Measurements from ENCODE around the gene POR.

POR gene

DNA sequence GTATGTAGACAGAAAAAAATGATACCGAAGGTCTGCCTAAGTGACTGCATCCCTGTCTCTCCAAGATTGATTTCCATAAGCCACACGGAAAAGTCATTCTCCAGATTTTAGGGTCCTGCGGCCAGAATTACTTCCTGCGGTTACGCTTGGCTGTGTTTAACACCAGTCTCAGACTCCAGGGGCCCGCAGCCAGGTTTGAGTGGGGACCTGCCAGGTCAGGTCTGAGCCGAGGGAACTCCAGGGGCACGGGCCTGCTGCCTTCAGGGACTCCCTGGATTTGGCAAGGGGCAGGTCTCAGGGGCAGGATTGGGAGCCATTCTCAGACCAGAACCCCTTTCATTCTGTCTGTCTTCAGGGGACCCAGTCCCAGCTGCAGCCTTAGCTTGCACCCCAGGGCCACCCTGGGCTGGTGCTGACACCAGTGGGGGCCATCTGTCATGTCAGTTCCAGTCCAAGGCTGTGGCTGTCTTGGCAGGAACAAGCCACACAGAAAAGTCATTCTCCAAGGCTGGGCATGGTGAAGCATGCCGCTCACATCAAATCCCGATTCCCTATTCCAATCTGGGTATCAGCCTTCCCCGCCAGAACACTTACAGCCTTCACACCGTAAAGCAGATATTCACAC is 40.5 kb downstream of the POR start:
- DNase-seq (ENCODE audit: low read depth), result no peak

DNA sequence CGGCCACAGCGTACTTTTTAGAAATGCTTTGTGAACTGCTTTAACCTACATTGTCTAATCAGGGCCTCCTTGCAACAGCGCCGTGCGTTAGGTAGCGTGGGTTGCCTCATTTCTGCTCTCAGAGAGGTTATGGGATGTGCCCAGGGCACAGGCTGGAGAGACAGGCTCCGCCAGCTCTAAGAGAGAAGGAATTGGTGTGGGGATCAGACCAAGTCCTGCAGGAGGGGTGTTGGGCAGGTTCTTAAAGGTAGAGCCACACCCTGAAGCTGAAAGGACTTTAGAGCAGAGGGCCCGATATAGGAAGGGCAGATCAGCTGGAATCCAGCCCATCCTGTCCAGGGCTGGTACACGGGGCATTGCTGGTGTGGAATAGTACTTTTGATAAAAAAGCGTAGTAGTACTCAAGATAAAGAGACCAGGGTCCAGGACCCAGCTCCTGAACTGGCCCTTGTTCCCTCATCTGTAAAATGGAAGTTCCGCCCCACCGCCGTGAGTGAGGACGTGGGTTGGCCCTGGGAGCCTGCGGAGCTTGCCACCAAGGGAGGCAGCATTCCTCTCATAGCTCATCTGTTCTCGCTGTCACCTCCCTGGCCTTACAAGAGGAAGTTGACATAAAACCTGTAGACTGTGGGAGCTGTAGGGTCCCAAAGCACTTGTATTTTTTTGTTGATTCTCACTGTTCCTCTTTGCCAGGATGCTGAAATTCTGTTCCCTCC is 42.2 kb downstream of the POR start:
- DNase-seq (ENCODE audit: low read depth), result no peak

DNA sequence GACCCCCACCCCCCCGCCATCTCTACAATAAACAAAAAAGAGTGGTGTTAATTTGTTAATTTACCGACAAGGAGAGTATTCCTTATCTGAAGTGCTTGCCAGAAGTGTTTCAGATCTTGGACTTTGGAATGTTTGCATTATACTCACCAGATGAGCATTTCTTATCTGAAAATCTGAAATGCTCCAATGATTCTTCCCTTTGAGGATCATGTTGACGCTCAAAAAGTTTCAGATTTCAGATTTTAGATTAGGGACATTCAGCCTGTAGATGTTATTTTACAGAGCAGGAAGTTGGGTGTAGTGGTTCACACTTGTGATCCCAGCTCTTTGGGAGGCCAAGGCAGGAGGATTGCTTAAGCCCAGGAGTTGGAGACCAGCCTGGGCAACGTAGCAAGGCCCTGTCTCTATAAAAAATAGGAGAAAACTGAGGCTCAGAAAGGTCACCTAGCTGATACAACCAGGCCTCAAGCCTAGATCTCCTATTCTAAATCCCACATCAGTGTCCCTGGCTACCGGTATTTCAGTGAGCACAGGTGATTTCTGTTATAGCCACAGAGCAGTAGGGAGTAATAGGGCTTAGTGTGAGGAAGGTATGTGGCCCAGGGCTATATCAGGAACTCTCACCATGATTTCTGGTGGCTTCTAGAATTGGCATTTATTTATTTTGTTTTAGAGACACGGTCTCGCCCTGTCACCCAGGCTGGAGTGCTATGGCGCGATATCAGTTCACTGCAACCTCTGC is 44.0 kb downstream of the POR start:
- DNase-seq (ENCODE audit: low read depth), result no peak

DNA sequence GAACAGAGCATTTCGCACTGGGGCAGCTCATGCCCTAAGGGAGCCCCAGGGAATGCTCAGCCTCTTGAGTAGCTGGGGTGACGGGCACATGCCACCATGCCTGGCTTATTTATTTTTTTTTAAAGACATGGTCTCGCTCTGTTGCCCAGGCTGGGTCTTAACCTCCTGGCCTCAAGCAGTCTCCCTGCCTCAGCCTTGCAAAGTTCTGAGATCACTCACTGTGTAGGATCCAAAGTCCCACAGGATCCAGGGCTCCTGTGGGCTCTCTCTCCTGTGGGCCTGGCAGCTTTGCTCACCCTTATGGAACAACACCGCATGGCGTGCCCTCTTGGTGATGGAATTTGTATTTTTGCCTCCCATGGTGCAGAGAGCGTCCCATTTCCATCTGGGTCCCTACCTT is 45.4 kb downstream of the POR start:
- DNase-seq (ENCODE audit: low read depth), result no peak

DNA sequence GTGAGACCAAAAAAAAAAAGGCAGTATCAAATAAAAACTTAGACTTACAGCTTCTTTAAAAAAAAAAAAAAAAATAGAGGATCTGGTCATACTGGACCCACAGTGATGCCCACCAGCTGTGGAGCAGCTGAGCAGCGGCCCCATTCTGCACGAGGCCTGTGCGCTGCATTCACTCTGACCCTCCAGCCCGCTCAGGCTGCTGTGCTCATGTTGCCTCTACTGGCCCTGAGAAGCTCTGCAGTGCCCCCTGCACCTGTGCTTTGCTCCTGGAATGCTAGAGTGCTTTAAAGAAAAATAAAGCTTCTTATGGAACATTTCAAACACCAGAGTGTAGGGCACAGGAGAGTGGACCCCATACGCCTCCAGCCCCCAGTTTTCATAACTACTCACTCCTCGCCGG is 46.3 kb downstream of the POR start:
- no peak for DNase-seq (ENCODE audit: low read depth)

DNA sequence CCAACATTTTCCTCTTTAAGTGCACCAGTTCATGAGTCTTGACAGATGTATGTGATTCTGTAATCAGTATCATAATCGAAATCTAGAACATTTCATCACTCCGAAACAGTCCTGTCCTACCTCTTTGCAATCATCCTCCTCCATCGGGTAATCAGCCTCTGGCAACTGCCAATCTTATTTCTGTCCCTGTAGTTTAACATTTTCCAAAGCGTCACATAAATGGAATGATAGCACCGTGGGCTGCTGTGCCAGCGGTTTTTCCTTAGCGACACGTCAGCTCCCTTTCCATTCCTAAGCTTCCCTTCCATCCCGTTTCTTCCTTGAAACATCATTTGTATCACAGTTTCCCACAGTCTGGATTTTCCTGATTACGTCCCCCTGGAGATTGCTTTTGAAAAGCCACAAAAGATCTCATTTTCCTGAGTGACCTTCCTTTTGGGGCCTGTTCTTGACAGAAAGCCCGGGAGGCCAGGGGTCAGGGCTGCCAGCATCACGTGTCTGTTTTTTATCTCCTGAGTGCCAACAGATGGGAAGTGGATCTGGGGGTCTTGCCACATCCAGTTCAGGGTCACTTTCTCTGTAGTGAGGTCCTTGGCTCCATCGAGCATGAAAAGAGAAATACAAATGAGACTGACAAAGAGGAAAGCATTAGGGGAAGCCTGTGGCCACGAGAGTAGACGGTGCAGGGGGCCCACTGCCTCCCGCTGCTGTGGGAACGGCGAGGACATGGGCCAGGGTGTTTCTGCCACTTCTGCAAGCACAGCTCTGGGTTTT is 47.8 kb downstream of the POR start:
- DNase-seq (ENCODE audit: low read depth), result no peak

DNA sequence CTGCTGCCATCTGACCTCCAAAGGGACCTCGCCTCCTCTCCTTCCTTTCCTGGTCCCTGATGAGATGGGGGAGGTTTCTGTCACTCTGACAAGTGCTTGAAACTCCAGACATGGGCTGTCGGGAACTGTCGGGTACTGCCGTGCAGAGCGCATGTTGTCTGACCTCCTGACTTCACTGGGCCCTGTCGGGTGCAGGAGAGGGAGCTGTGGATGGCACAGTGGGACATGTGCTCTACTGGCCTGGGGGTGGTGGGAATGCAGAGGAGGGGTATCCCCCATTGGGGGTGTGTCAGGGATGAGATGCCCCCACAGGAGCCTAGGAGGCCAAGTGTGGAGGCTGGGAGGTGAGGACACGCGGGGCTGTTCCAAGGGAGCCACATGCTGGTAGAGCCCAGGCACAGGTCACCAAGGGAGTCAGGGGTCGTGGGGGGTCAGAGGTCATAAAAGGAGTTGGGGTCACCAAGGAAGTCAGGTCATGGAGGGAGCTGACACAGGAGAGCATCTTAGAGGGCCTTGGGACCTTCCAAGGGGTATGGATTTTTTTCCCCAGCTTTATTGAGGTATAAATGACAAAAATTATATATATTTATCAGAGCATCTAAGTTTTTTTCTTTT is 48.5 kb downstream of the POR start:
- no peak for DNase-seq (ENCODE audit: low read depth)

DNA sequence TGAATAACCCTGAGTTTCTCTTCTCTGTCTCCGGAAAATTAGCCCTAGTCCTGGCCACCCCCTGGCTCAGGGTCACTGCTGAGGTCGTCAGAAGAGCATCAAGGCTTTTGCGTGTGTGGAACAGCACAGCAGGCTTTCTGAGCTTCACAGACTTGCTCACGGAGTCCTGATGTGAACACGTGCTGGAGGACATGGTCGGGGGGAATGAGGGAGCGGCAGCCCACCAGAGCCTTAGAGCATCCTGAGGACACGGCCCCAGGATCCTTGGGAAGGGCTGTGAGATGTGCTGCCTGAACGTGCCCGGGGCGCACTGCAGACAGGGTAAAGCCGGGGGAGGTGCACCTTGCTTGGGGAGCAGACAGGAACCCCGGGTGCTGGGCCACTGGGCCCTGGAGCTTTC is 50.7 kb downstream of the POR start:
- DNase-seq (ENCODE audit: low read depth), result no peak

DNA sequence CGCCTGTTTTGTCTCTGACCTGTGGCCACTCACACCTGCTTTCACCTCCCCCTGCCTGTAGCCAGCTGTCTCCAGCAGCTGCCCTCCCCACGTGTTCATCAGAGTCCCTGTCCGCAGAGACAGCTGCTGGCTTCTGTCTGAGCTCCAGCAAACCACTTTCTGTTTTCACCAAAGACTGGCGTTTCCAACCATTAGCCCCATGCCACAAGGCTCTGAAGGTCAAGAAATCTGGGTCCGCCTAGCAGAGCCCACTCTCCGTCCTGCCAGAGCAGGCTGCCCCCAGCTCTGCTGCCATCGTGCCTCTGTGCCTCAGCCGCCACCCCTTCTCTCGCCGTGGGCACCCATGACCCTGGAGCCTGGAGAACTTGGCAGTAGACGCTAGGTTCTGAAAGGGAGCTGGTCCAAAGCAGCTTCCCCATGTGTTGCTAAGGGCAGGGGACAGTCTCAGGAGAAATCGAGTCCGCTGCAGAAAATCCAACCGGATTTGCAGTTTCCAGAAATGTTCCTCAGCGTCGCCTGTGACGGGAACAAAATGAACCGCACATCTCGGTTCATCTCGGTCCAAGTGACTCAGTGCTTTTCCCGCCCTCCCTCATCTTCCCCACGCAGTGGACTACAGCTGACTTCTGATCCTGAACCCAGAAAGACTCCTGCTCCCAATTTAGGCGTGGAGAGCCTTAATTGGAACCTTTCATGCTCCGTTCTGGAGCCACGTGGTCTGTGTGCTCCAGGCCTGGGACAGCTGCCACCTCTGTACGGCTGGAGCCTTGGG is 51.4 kb downstream of the POR start:
- no peak for DNase-seq (ENCODE audit: low read depth)

DNA sequence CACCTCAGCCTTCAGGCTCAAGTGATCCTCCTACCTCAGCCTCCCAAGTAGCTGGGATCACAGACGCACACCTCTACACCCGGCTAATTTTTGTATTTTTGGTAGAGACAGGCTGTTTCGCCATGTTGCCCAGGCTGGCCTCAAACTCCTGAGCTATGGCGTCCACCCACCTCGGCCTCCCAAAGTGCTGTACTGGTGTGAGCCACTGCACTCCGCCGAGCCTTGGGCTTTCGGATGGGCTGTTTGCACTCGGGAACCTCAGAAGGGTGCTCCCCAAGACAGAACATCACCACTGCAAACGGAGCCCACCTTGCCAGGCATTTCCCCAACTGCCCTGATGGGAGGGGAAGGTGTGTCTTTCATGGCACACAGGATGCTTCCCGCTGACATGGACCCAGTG is 52.1 kb downstream of the POR start:
- DNase-seq (ENCODE audit: low read depth), result no peak

DNA sequence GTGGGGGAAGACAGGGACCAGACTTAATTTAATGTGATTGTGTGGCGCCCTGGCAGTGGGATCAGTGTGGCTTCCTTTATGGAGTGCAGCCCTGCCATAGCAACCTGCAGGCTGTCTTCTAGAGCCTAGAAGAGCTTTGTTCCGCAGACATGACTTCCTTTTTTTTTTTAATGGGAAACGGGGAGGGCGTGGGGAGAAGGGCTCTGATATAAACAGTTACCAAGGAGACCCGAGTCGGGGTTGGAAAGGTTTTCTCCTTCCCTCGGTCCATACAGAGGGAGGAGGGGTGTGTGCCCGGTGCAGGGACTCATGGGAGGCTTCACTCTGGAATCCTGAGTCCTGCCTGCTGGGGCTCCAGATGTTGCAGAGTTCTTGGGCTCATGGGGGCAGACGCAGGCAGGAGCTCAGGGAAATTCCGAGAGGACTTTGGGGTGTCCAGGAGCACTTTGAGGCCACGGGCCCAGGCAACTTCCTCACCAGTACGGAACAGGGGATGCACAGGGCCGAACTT is 52.6 kb downstream of the POR start:
- no peak for DNase-seq (ENCODE audit: low read depth)

DNA sequence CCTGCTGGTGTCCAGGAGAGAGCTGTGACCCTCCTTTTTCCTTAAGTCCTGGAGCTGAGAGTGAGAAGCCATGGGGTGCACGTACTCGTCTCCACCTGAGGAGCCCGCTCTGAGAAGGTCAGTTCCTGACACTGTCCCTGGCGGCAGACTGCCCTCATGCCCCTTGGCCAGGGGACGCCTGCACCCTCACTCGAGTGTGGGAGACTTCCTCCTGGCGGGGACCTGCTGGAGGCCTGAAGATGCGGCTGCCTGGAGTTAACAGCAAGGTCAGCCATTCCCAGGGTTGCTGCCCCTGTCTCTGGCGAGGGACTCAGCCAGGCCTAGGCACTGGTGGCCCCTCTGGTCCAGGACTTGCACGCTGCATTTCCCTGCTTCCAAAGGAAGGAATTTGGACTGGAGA is 53.1 kb downstream of the POR start:
- no peak for DNase-seq (ENCODE audit: low read depth)

DNA sequence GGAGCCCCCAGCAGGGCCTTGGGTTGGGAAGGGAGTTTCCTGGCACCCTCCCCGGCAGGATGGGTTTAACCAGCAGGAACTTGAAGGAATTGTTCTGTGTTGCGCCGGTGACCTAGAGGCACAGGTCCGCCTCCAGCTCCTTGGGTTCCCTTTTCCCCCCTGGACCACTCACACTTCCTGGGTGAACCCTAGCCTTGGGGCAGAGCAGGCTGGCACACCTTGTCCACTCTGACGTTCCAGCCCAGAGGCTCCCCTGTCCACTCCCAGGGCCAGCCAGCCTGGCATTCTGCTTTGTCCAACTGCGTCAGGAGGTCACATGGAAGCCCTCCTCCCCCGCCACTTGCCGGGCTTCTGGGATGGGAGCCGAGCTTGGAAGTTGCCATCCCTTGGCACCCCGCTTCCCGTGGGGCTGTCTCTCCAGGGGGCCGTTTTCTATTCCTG is 53.6 kb downstream of the POR start:
- DNase-seq (ENCODE audit: low read depth), result no peak

DNA sequence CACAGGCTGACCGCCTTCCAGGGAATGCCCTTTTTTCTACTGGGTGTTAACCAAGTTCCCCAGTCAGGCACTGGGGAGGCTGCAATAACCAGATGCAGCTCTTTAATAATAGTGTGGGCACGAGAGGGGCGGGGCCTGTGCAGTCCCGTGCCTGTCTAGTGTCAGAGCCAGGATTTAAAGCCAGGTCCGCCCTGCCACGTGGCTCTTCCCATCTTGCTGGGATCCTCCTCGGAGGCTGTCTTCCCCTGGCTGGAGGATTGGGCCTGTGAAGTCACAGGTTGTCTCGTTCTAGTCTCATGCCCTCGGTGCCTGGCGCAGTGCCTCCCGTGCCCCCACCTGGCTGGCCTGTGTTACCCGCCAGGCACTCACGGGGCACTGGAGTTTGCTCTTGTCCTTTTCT is 54.2 kb downstream of the POR start:
- no peak for DNase-seq (ENCODE audit: low read depth)

DNA sequence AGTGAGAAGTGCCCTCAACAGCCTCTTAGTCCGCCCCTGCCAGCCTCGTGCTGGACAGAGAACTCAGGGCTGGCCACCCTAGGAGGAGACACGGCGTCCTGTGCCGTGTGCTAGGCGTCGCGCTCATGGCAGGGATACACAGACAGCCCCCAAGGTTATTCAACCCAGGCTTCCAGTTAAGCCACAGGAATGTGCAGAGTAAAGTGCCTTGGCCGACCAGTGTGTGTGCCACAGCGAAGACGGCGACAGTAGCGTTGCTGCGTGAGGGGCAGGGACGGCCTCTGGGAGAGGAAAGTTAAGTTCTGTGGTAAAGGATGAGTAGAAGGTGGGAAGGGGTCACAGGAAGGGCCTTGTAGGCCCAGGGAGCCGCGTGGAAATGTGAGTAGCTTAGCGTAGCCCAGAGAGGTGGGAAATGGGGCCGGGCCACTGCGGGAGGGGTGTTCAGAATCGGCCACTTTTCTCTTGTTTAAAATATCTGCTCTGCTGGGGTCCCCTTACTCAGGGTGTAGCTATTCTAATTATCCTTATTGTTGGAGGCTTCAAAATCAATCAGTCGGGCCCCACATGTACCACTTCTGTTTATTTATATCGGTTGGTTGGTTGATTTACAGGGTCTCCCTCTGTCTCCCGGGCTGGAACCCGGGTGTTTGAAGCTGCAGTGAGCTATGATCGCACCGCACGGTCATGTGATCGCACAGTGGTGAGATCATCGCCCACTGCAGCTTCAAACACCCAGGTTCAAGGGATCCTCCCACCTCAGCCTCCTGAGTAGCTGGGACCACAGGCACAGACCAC is 54.9 kb downstream of the POR start:
- DNase-seq (ENCODE audit: low read depth), result no peak

DNA sequence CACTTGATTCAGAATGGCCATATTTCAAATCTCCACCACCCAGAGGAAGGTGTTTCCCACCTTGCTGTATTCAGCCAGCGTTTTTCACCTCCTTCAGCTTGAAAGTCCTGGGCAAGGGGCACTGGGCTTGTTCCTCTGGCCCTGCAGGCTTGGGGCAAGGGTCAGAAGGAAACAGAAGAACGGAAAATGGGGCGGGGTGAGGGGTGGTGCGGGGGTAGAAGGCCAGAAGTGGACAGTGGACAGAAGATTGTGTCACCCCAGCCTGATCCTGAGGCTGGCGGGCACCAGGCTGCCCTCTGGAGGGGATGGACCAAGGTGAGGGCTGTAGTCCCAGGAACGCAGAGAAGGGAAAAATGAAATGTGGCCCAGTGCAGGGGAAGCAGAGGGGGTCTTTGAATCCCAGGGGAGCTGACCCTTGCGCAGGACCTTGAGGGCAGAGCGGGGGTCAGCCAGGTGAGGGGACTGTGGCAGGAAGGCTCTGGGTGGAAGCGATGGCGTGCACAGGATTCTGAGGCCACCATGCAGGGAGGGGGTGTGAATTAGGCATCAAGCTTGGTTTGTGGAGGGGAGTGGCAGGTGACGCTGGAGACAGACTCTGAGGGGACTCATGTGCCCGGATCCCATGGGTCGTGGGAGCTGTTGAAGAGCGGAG is 56.5 kb downstream of the POR start:
- DNase-seq (ENCODE audit: low read depth), result no peak

DNA sequence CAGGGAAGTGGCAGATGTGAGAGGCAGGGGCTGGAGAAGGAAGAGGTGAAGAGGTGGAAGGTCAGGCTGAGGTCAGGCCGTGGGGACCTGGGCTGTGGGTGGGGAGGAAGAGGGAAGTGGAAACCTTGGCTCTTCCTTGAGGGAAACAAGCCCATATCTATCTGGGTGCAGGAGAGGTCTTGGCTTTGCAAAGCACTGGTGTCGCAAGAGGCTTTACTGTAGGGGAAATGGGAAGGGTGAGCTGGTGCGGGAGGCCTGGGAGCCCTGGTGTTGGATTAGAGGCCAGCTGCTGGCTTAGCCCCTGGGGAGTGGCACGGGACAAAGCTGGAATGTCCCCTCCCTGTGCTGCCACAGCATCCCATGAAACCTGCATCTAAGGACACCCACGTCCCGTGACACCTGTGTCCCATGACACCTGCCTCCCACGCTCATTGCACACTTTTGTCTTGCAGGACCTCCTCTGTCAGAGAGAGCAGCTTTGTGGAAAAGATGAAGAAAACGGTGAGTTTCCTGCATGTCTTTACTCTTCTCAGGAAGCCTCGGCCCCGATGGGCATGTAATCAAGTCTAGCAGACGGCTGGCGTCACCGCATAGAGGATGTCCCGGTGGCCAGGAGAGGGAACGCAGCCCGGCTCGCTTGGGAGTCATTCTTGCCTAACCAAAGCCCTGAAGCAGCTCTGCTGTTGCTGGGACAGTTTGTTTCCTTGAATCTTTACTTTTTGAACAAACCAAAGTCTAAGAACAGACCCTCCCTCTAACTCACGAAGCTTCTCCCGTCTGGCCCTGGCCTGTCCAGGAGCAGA is 57.2 kb downstream of the POR start:
- DNase-seq (ENCODE audit: low read depth), result no peak

DNA sequence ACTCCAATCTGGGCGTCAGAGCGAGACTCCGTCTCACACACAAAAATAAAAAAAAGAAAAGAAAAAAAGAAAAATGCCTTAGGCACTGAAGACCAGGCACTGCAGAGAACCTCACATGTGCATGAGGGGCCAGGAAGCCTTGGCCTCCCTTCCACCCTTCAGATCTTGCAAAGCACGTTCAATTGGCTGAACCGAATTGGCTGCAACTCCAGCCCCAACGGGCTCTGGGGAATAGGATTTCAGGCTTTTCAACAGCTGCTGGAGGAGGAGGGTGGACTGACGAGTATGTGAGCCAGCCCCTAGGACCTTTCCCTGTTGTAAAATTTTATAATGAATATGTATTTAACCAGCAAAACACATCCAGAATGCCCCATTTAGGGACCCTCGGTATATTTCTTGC is 62.8 kb downstream of the POR start:
- no peak for DNase-seq (ENCODE audit: low read depth)
